Suppressor macrophage (primary cell): ENCODE data around the gene BTLA.
"Not testable (repeated sequence)": the region's sequence is repeated elsewhere in the genome, so short reads cannot be mapped to it uniquely, and the experiment has no call there.

Experiments used
- DNase-seq, 4 experiments: peaks; one replicate each; pipeline ENCODE4 v3.0.0-alpha.2; 2020 to 2022

BTLA gene

GRCh38 chr3:112437146-112438022 is 61.9 kb downstream of the BTLA start:
- peak; percentile 19 to 52 (median 36) for DNase-seq

DNA sequence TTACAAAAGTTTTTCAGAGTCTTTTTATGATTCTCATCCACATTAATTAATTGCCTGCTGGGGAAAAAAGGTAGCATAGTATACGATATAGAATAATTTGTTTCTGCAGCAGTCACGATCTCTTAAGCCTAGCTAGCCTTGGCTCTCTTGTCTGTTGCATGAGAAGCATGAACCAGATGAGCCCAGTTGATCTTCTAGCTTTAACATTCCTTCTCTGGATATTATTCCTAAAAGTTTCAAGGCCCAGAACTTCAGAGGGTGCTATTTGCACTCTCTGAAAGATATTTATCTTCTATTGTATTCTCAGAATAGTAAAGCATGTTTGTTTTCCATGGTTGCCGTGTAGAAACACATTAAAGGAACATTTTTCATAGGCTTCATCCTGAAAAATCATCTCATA is 69.3 kb downstream of the BTLA start:
- no peak for DNase-seq

GRCh38 chr3:112427123-112427522 is 72.1 kb downstream of the BTLA start:
- DNase-seq, result no peak

GRCh38 chr3:112425858-112426750 is 73.2 kb downstream of the BTLA start:
- peak in 3 of 4 experiments; percentile 6 to 20 (median 6) for DNase-seq

DNA sequence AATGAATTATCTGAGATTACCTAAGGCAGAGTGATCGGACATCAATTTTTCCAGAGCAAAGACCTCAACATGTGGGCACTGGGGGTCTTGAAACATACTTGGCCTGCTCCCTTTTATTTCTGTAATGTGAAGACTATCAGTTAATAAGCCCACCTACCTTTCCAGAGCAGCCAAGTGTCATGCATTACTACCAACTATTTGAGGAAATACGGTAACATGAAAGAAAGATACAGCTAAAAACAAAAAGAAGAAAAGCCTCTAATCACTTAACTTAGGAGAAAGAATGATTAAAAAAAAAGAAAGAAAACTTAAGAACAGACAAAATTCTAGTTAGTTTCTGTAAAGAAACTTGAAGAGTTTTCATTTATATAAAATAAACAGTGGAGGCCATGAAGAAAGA is 73.9 kb downstream of the BTLA start:
- no peak for DNase-seq

DNA sequence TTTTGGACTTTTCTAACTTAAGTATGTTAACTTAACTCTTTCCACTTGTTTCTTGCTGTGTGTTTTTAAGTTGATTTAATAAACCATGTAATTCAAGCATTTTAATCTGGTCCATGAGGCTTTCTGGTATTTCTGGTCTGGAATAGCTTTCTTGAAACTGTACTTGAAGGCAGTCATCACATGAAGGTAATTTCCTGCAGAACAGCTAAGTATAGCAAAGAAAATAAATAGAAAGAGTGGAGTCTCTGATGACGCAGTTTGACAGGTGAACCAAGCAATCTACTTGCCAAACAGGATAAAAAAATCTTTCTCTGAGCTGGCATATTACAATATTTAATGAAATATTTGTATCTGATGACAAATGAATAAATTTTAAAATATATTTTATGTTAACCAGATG is 74.9 kb downstream of the BTLA start:
- no peak for DNase-seq

DNA sequence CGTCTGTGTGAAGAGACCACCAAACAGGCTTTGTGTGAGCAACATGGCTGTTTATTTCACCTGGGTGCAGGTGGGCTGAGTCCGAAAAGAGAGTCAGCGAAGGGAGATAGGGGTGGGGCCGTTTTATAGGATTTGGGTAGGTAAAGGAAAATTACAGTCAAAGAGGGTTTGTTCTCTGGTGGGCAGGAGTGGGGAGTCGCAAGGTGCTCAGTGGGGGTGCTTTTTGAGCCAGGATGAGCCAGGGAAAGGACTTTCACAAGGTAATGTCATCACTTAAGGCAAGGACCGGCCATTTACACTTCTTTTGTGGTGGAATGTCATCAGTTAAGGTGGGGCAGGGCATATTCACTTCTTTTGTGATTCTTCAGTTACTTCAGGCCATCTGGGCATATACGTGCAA is 76.4 kb downstream of the BTLA start:
- not testable (repeated sequence) for DNase-seq

GRCh38 chr3:112418526-112418925 is 80.7 kb downstream of the BTLA start:
- DNase-seq, result not testable (repeated sequence)

DNA sequence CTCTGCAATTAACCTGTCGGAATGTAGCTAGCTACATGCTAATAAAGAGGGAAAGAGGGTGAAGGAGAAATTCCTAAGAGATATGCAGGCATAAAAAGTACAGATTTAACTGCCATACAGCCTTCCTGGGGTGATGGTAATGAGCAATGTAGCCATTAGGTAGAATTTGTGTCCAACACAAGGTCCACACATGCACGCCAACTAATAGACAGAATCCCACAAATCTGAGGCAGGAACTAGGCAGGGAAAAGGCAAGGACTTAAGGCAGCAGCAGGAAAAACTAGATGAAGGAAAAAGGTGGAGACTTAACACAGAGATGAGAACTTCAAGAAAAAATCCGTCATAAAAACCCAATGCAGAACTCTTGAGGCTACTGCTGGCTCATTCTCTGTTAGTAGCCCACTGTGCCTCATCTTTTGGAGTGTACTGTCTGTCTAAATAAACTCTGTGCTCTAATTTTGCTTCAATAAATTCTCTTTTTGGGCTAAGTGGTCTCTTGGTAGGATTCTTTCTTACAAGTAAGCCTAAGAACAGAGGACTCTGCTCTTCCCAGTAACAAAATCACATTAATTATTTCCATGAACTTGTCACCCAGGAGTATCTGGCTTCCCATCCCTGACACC is 81.5 kb downstream of the BTLA start:
- DNase-seq, result no peak

DNA sequence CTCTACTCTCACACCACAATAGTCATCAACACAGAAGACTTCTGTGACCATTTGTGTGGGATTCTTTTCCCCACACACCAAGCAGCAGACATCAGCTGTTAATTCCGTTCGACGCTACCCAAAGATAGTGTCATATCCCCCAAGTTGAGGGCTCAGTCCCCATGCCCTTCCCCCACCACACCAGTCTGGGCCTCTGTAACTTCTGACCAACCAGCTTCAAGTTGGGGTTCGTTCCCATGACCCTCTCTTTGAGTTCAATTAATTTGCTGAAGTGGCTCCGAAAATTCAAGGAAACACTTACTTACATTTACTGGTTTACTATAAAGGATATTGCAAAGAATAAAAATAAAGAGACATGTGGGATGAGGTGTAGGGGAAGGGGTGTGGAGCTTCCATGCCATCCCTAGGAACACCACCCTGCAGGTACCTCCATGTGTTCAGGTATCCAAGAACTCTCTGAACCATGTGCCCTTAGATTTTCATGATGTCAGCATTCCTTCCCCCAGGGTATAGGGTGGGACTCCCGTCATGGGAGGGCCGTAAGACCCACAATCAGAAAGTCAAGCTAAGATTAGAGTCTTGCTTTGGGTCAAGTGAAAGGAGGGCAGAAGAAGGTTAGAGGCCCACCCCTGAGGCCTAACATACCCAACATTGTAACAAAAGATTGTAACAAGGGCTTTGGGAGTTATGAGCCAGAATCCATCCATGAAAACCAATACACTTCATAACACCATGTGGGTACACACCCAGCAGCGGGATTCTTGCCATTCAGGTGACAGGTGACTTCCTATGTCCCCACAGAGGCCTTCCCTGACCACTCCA is 82.7 kb downstream of the BTLA start:
- no peak for DNase-seq

- no peak for DNase-seq
Observed at GRCh38 chr3:112415390-112415789, 83.9 kb downstream of the BTLA start.
